GM23338 (cell line): Measurements from ENCODE around the gene RAB11FIP4. TPM values are rescaled to one million over a fixed set of nuclear protein-coding genes. Genes with fewer than 3 reads are reported as not detected.

Experiments
- ATAC-seq: fragments of 200-7000 bp; cut with Tn5 transposase; 3 replicates; pipeline ENCODE4 v1.9.1; 2020
- DNase-seq: peaks from one replicate; pipeline ENCODE4 v3.0.0-alpha.2; 2015; ENCODE audit warnings: low spot score
- H2AFZ ChIP-seq: fragments of 200-600 bp; sonication (generic); 2 replicates; pipeline ENCODE4 v1.8.0; 2016; ENCODE audit warnings: antibody characterized with exemption, mild to moderate bottlenecking, moderate library complexity
- H3F3A ChIP-seq: fragments of 200-600 bp; sonication (generic); replicated peaks from 2 replicates; pipeline ENCODE4 v1.8.0; 2017; ENCODE audit warnings: antibody characterized with exemption, mixed run types, low read depth
- H3K27ac ChIP-seq: fragments of 200-600 bp; sonication (generic); 2 replicates; pipeline ENCODE4 v1.6.1; 2016; ENCODE audit warnings: low read depth
- H3K27me3 ChIP-seq: fragments of 200-600 bp; sonication (generic); 2 replicates; pipeline ENCODE4 v1.8.0; 2016; ENCODE audit warnings: mild to moderate bottlenecking, mixed run types, moderate library complexity; ENCODE audit not compliant: insufficient read depth
- H3K36me3 ChIP-seq: fragments of 200-600 bp; sonication (generic); 2 replicates; pipeline ENCODE4 v1.8.0; 2016; ENCODE audit warnings: mild to moderate bottlenecking; ENCODE audit not compliant: insufficient read depth
- H3K4me1 ChIP-seq: fragments of 200-600 bp; sonication (generic); 2 replicates; pipeline ENCODE4 v1.8.0; 2016; ENCODE audit warnings: mild to moderate bottlenecking, moderate library complexity; ENCODE audit not compliant: insufficient read depth
- H3K4me2 ChIP-seq: fragments of 200-600 bp; sonication (generic); 2 replicates; pipeline ENCODE4 v1.7.1; 2017; ENCODE audit warnings: mixed run types
- H3K4me3 ChIP-seq: fragments of 200-600 bp; sonication (generic); 2 replicates; pipeline ENCODE4 v1.6.1; 2016; ENCODE audit warnings: mixed run types
- H3K79me2 ChIP-seq: fragments of 200-600 bp; sonication (generic); replicated peaks from 2 replicates; pipeline ENCODE4 v1.8.0; 2017; ENCODE audit warnings: mild to moderate bottlenecking; ENCODE audit not compliant: insufficient read depth
- H3K9me2 ChIP-seq: fragments of 200-600 bp; sonication (generic); 2 replicates; pipeline ENCODE4 v1.8.0; 2017; ENCODE audit not compliant: insufficient read depth
- H4K20me1 ChIP-seq: fragments of 200-600 bp; sonication (generic); replicated peaks from 2 replicates; pipeline ENCODE4 v1.8.0; 2017; ENCODE audit warnings: mild to moderate bottlenecking; ENCODE audit not compliant: insufficient read depth
- H3K27ac Mint-ChIP-seq: 2 replicates; pipeline ENCODE4 v1.8.0; 2020; ENCODE audit warnings: inconsistent platforms, mild to moderate bottlenecking, moderate library complexity, mixed read lengths
- H3K27me3 Mint-ChIP-seq: 3 replicates; pipeline ENCODE4 v1.8.0; 2022; ENCODE audit warnings: low read depth, mild to moderate bottlenecking, moderate library complexity, mixed read lengths, inconsistent platforms; ENCODE audit not compliant: insufficient read depth, poor library complexity
- H3K36me3 Mint-ChIP-seq: 3 replicates; pipeline ENCODE4 v1.8.0; 2021; ENCODE audit warnings: low read depth, mild to moderate bottlenecking, inconsistent platforms, moderate library complexity, mixed read lengths
- H3K4me1 Mint-ChIP-seq: 3 replicates; pipeline ENCODE4 v1.8.0; 2020; ENCODE audit warnings: mild to moderate bottlenecking, inconsistent platforms, mixed read lengths
- H3K4me3 Mint-ChIP-seq: 3 replicates; pipeline ENCODE4 v1.8.0; 2021; ENCODE audit warnings: moderate library complexity, mild to moderate bottlenecking, inconsistent platforms, mixed read lengths
- H3K9me3 Mint-ChIP-seq: 3 replicates; pipeline ENCODE4 v1.8.0; 2020; ENCODE audit warnings: moderate library complexity, mild to moderate bottlenecking, inconsistent platforms, mixed read lengths
- CREB1 ChIP-seq: fragments of 250-450 bp; sonication (Bioruptor Pico); IDR thresholded peaks from 2 replicates; pipeline ENCODE4 v1.5.0; 2020; ENCODE audit warnings: low read depth, mild to moderate bottlenecking, moderate library complexity
- EZH2 ChIP-seq: fragments of 200-600 bp; sonication (generic); IDR thresholded peaks from one replicate; pipeline ENCODE4 v1.8.0; 2017; ENCODE audit warnings: antibody characterized with exemption, mild to moderate bottlenecking, low read depth; ENCODE audit not compliant: unreplicated experiment
- EZH2phosphoT487 ChIP-seq: fragments of 200-600 bp; sonication (generic); IDR thresholded peaks from one replicate; pipeline ENCODE4 v1.8.1; 2018; ENCODE audit warnings: antibody characterized with exemption; ENCODE audit not compliant: unreplicated experiment
- JUNB ChIP-seq: IDR thresholded peaks from one replicate; pipeline ENCODE4 v1.6.1; 2016; ENCODE audit warnings: antibody characterized with exemption; ENCODE audit not compliant: unreplicated experiment
- NANOG ChIP-seq: IDR thresholded peaks from 2 replicates; pipeline ENCODE4 v1.6.1; 2016; ENCODE audit warnings: antibody characterized with exemption, borderline replicate concordance
- STAT1 ChIP-seq: IDR thresholded peaks from one replicate; pipeline ENCODE4 v1.6.1; 2016; ENCODE audit warnings: antibody characterized with exemption; ENCODE audit not compliant: unreplicated experiment
- ZNF114 ChIP-seq: fragments of 250-450 bp; sonication (Bioruptor Pico); IDR thresholded peaks from 2 replicates; pipeline ENCODE4 v1.5.0; 2020; ENCODE audit warnings: mild to moderate bottlenecking, moderate library complexity
- ZNF331 ChIP-seq: fragments of 250-450 bp; sonication (Bioruptor Pico); IDR thresholded peaks from 2 replicates; pipeline ENCODE4 v1.5.0; 2020; ENCODE audit warnings: low read depth, mild to moderate bottlenecking, moderate library complexity
- polyA plus RNA-seq: library from polyadenylated mRNA; unstranded; fragments of >200 nt; fragmentation: Nextera tagmentation; extraction: Ambion mirVana; gene quantifications from 2 replicates; pipeline ENCODE4 v1.2.1, GENCODE V29; 2016
- total RNA-seq: library from RNA; depleted of rRNA; stranded (reverse); fragments of >200 nt; shearing (Covaris generic); gene quantifications from 2 replicates; pipeline ENCODE4 v1.2.3, GENCODE V29; 2014
- TF ChIP-seq, protein P1 (sequence below): IDR thresholded peaks from one replicate; pipeline ENCODE4 v1.6.1; 2018; ENCODE audit warnings: antibody characterized with exemption; ENCODE audit not compliant: unreplicated experiment
- TF ChIP-seq, protein P2 (sequence below), 2 experiments: fragments of 200-600 bp in 1 of 2; sonication (generic) in 1 of 2; conservative IDR thresholded peaks; 2 replicates each; pipeline versions ENCODE4 v1.5.1 to v1.6.1; 2016 to 2017; ENCODE audit warnings: antibody characterized with exemption in 2 of 2, low read depth in 2 of 2, mild to moderate bottlenecking in 2 of 2, moderate library complexity in 1 of 2
- TF ChIP-seq, protein P3 (sequence below): fragments of 250-450 bp; sonication (Bioruptor Pico); IDR thresholded peaks from 2 replicates; pipeline ENCODE4 v1.5.0; 2020; ENCODE audit warnings: mild to moderate bottlenecking, moderate library complexity

The RAB11FIP4 gene
- total and polyA plus RNA-seq, 2 experiments from 2014 or later: 26.0 to 65.6 TPM

DNA sequence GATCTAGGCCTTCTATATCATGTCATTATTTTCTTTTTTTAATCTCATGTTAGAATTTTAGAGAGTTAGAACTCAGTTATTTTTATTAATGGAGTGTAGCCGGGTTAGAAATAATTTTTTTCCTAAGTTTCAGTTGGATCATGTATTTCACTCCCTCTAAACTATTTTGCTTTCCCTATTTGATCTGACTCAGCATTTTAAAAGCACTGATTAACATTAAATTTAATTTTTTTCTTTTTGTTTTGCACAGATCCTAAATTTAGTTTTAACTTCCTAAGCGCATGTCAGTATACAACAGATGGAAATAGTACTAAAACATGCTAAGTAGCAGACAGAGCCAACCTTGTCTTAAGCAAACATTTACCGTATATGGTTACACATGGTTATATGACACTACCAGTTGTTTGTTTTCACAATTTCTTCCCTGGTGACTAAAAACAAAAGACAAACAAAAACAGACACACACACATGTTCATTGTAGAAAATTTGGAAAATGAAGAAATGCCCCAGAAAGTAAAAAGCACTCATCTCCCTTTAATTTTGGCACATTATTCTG lies 33.6 kb upstream of the RAB11FIP4 start (continued):
- TF ChIP-seq, protein P1, sequence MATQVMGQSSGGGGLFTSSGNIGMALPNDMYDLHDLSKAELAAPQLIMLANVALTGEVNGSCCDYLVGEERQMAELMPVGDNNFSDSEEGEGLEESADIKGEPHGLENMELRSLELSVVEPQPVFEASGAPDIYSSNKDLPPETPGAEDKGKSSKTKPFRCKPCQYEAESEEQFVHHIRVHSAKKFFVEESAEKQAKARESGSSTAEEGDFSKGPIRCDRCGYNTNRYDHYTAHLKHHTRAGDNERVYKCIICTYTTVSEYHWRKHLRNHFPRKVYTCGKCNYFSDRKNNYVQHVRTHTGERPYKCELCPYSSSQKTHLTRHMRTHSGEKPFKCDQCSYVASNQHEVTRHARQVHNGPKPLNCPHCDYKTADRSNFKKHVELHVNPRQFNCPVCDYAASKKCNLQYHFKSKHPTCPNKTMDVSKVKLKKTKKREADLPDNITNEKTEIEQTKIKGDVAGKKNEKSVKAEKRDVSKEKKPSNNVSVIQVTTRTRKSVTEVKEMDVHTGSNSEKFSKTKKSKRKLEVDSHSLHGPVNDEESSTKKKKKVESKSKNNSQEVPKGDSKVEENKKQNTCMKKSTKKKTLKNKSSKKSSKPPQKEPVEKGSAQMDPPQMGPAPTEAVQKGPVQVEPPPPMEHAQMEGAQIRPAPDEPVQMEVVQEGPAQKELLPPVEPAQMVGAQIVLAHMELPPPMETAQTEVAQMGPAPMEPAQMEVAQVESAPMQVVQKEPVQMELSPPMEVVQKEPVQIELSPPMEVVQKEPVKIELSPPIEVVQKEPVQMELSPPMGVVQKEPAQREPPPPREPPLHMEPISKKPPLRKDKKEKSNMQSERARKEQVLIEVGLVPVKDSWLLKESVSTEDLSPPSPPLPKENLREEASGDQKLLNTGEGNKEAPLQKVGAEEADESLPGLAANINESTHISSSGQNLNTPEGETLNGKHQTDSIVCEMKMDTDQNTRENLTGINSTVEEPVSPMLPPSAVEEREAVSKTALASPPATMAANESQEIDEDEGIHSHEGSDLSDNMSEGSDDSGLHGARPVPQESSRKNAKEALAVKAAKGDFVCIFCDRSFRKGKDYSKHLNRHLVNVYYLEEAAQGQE: no peak

DNA sequence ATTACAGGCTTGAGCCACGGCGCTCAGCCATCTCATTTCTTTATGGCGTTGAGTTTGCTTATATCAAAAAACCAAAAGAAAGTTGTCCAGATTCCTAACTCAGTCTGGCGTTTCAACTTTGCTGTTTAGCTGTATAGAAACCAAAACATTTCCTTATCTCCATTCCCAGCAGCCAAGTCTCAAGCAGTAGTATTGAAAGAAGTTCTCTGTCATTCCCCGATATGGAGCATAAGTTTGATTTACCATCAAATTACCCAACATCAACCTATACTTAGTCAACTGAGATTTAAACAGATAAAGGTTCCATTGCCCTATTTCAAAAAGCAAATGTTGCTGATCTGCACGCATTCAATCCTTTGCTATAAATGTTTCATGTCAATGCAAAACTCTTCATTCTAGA lies 27.5 kb upstream of the RAB11FIP4 start:
- DNase-seq (no peak), ATAC-seq (no peak)
- Histone ChIP-seq H3K4me3 (no peak overlapping the region), H3K9me2 (no peaks in the 10 kb centered on the region), H3K79me2 (no peaks in the 10 kb centered on the region), H3K27me3 (no peaks in the 10 kb centered on the region), H3K4me2 (no peak overlapping the region), H3K36me3 (peaks cover 1% of the 10 kb centered on the region; the same call in 1 of the 2 replicates), H3K27ac (no peak overlapping the region), H4K20me1 (no peaks in the 10 kb centered on the region), H3K4me1 (no peaks in the 10 kb centered on the region), H2AFZ (no peak overlapping the region), H3F3A (no peaks in the 10 kb centered on the region)
- Mint-ChIP-seq H3K9me3 (no peaks in the 10 kb centered on the region), H3K27ac (no peak overlapping the region), H3K4me3 (no peak overlapping the region), H3K36me3 (peaks cover 7% of the 10 kb centered on the region; the same call in 2 of the 3 replicates), H3K27me3 (no peaks in the 10 kb centered on the region), H3K4me1 (peaks cover 3% of the 10 kb centered on the region; the same call in 2 of the 3 replicates)
- no peak for TF ChIP-seq CREB1 (CRISPR knock-in tag)
- TF ChIP-seq, protein P2, sequence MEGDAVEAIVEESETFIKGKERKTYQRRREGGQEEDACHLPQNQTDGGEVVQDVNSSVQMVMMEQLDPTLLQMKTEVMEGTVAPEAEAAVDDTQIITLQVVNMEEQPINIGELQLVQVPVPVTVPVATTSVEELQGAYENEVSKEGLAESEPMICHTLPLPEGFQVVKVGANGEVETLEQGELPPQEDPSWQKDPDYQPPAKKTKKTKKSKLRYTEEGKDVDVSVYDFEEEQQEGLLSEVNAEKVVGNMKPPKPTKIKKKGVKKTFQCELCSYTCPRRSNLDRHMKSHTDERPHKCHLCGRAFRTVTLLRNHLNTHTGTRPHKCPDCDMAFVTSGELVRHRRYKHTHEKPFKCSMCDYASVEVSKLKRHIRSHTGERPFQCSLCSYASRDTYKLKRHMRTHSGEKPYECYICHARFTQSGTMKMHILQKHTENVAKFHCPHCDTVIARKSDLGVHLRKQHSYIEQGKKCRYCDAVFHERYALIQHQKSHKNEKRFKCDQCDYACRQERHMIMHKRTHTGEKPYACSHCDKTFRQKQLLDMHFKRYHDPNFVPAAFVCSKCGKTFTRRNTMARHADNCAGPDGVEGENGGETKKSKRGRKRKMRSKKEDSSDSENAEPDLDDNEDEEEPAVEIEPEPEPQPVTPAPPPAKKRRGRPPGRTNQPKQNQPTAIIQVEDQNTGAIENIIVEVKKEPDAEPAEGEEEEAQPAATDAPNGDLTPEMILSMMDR (conservative IDR thresholded peaks at IDR 0.05; ENCODE audit: low read depth in 2 of 2): no peak
- no peak for TF ChIP-seq ZNF331 (CRISPR knock-in tag)
- no peak for TF ChIP-seq EZH2
- TF ChIP-seq EZH2phosphoT487: no peak
- TF ChIP-seq STAT1: no peak
- TF ChIP-seq, protein P3, sequence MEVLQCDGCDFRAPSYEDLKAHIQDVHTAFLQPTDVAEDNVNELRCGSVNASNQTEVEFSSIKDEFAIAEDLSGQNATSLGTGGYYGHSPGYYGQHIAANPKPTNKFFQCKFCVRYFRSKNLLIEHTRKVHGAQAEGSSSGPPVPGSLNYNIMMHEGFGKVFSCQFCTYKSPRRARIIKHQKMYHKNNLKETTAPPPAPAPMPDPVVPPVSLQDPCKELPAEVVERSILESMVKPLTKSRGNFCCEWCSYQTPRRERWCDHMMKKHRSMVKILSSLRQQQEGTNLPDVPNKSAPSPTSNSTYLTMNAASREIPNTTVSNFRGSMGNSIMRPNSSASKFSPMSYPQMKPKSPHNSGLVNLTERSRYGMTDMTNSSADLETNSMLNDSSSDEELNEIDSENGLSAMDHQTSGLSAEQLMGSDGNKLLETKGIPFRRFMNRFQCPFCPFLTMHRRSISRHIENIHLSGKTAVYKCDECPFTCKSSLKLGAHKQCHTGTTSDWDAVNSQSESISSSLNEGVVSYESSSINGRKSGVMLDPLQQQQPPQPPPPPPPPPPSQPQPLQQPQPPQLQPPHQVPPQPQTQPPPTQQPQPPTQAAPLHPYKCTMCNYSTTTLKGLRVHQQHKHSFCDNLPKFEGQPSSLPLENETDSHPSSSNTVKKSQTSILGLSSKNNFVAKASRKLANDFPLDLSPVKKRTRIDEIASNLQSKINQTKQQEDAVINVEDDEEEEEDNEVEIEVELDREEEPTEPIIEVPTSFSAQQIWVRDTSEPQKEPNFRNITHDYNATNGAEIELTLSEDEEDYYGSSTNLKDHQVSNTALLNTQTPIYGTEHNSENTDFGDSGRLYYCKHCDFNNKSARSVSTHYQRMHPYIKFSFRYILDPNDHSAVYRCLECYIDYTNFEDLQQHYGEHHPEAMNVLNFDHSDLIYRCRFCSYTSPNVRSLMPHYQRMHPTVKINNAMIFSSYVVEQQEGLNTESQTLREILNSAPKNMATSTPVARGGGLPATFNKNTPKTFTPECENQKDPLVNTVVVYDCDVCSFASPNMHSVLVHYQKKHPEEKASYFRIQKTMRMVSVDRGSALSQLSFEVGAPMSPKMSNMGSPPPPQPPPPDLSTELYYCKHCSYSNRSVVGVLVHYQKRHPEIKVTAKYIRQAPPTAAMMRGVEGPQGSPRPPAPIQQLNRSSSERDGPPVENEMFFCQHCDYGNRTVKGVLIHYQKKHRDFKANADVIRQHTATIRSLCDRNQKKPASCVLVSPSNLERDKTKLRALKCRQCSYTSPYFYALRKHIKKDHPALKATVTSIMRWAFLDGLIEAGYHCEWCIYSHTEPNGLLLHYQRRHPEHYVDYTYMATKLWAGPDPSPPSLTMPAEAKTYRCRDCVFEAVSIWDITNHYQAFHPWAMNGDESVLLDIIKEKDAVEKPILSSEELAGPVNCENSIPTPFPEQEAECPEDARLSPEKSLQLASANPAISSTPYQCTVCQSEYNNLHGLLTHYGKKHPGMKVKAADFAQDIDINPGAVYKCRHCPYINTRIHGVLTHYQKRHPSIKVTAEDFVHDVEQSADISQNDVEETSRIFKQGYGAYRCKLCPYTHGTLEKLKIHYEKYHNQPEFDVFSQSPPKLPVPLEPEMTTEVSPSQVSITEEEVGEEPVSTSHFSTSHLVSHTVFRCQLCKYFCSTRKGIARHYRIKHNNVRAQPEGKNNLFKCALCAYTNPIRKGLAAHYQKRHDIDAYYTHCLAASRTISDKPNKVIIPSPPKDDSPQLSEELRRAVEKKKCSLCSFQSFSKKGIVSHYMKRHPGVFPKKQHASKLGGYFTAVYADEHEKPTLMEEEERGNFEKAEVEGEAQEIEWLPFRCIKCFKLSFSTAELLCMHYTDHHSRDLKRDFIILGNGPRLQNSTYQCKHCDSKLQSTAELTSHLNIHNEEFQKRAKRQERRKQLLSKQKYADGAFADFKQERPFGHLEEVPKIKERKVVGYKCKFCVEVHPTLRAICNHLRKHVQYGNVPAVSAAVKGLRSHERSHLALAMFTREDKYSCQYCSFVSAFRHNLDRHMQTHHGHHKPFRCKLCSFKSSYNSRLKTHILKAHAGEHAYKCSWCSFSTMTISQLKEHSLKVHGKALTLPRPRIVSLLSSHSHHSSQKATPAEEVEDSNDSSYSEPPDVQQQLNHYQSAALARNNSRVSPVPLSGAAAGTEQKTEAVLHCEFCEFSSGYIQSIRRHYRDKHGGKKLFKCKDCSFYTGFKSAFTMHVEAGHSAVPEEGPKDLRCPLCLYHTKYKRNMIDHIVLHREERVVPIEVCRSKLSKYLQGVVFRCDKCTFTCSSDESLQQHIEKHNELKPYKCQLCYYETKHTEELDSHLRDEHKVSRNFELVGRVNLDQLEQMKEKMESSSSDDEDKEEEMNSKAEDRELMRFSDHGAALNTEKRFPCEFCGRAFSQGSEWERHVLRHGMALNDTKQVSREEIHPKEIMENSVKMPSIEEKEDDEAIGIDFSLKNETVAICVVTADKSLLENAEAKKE: no peak
- no peak for TF ChIP-seq ZNF114 (CRISPR knock-in tag)
- TF ChIP-seq NANOG: no peak
- TF ChIP-seq JUNB: no peak
